IPS-18a (cell line): ENCODE data around the gene JMJD7.

Experiments
- H3K27ac ChIP-seq: one replicate; pipeline ENCODE4 v1.5.1; 2013; ENCODE audit warnings: low read length
- H3K27me3 ChIP-seq: one replicate; pipeline ENCODE4 v1.6.1; 2013; ENCODE audit warnings: mild to moderate bottlenecking, low read length; ENCODE audit not compliant: control insufficient read depth, insufficient read depth
- H3K36me3 ChIP-seq: one replicate; pipeline ENCODE4 v1.6.1; 2013; ENCODE audit warnings: low read depth, low read length; ENCODE audit not compliant: control insufficient read depth
- H3K4me1 ChIP-seq: one replicate; pipeline ENCODE4 v1.6.1; 2013; ENCODE audit warnings: low read depth, low read length; ENCODE audit not compliant: control insufficient read depth
- H3K4me3 ChIP-seq: one replicate; pipeline ENCODE4 v1.5.1; 2013; ENCODE audit warnings: low read length
- H3K9ac ChIP-seq: one replicate; pipeline ENCODE4 v1.6.1; 2013; ENCODE audit warnings: mild to moderate bottlenecking, low read length, moderate library complexity
- H3K9me3 ChIP-seq: one replicate; pipeline ENCODE4 v1.6.1; 2013; ENCODE audit warnings: low read depth, low read length; ENCODE audit not compliant: control insufficient read depth

JMJD7 gene

DNA sequence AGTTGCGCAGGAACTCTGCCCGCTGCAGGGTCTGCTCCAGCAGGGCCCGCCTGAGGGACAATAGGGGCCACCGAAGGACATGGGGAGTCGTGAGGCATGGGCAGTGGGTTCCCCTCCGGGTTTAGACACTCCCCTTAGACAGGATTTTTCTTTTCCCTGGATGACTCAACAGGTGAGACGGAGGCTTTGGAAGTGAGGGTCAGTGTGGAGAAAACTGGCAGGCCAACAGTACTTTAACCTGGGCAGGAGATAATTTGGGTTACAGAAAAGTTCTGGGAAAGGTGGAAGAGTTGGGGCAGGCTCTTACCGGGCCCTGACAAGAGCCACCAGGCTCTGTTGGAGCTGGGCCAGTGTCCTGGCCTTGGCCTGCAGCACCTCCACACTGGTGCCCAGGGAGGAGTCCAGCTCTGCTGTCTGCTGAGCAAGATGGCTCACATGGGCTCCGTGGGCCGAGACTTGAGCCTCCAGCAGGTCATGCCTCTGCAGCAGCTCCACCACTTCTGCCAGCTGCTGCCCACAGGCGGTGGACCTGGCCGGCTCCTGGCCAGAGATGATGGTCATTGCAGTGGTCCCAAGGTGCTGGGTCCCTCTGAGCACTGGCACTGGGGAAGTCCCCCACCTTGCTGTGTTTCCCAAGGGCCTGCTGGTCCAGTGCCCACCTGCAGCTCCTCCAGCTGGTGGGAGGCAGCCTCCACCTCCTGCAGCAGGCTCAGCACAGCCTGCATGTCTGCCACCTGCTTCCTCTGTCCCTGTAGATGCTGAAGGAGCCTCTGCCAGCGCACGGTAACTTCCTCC, 55.0 kb downstream of the JMJD7 start:
- peaks cover 4% of the 10 kb centered on the region for H3K4me1 ChIP-seq
- no peak overlapping the region for H3K9ac ChIP-seq
- no peaks in the 10 kb centered on the region for H3K36me3 ChIP-seq
- no peaks in the 10 kb centered on the region for H3K9me3 ChIP-seq
- peaks cover 30% of the 10 kb centered on the region for H3K27me3 ChIP-seq
- H3K27ac ChIP-seq = no peak overlapping the region
- H3K4me3 ChIP-seq = peak overlapping the region; percentile 52

DNA sequence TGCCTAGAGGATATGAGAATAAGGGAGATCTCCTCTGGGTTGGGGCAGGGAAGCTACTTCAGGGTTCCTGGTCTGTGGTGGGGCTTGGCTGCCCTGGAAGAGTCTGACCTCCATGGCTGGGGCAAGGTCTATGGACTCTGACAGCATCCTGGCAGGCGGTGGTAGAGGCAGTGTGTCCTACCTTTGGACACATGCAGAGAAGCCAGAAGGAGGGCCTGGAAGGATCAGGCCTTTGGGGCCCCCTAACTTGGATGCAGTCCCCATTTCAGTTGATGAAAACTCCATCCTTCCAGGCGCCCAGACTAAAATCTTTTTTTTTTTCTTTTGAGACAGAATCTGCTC, 55.6 kb downstream of the JMJD7 start:
- H3K4me3 ChIP-seq = no peak overlapping the region
- H3K36me3 ChIP-seq = no peaks in the 10 kb centered on the region
- H3K9ac ChIP-seq = no peak overlapping the region
- H3K27ac ChIP-seq = no peak overlapping the region
- H3K4me1 ChIP-seq = peaks cover 4% of the 10 kb centered on the region
- peaks cover 30% of the 10 kb centered on the region for H3K27me3 ChIP-seq
- H3K9me3 ChIP-seq = no peaks in the 10 kb centered on the region

DNA sequence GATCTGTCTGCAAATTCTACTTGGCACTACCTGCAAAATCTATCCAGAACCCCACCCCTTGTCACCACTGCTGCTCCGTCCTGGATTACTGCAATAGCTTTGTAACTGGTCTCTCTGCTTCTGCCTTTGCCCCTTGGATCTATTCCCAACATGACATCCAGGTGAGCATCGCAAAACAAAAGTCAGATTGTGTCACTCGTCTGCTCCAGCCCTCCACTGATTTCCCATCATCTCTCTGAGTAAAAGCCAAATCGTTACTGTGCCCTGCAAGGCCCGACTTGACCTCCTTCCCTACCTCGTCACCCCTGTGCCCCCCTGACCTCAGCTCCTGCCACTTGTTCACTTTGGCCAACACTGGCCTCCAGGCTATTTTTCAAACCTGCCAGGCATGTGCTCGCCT, 56.6 kb downstream of the JMJD7 start:
- no peak overlapping the region for H3K4me3 ChIP-seq
- no peaks in the 10 kb centered on the region for H3K36me3 ChIP-seq
- no peak overlapping the region for H3K9ac ChIP-seq
- H3K27me3 ChIP-seq = peaks cover 30% of the 10 kb centered on the region
- peaks cover 4% of the 10 kb centered on the region for H3K4me1 ChIP-seq
- no peaks in the 10 kb centered on the region for H3K9me3 ChIP-seq
- H3K27ac ChIP-seq = no peak overlapping the region

DNA sequence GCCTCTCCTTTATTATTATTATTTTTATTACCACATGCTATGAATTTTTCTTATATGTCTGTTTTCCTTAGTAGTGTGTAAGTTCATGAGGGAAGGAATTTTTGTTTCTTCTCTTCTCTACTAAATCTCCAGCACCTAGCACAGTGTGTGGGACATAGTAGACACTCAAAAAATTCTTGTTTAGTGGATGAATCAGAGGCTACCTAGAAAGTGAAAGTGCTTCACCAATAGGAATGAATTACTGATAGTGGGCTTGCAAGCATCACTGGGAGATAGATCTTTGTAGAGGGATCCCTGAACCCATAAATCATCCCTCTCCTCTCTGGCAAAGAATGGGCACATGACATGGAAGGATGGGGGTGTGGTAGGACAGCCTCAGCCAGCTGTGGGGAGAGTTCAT, 57.4 kb downstream of the JMJD7 start:
- Histone ChIP-seq H3K27ac (no peak overlapping the region), H3K27me3 (peaks cover 30% of the 10 kb centered on the region), H3K4me3 (no peak overlapping the region), H3K9me3 (no peaks in the 10 kb centered on the region), H3K9ac (no peak overlapping the region), H3K4me1 (peaks cover 4% of the 10 kb centered on the region), H3K36me3 (no peaks in the 10 kb centered on the region)

DNA sequence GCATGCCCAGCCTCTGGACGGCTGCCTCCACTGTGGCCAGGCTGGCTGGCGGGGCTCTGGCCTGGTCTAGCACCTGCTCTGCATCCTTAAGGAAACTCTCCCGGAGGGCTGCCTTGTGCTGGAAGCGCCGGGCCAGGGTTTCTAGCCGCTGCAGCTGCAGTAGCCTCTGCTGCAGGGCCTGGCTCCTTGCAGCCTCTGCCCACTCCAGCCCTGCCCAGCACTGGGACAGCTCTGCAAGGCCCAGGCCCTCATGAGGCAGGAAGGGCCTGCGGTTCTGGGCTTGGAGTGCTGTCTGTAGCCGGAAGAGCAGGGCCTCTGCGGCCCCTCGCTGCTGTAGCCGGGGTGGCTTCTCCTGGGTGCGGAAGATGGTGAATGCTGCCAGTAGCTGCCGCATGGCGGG, 57.9 kb downstream of the JMJD7 start:
- Histone ChIP-seq H3K27me3 (peaks cover 25% of the 10 kb centered on the region), H3K9me3 (no peaks in the 10 kb centered on the region), H3K27ac (no peak overlapping the region), H3K4me1 (peaks cover 4% of the 10 kb centered on the region), H3K9ac (no peak overlapping the region), H3K4me3 (no peak overlapping the region), H3K36me3 (no peaks in the 10 kb centered on the region)

DNA sequence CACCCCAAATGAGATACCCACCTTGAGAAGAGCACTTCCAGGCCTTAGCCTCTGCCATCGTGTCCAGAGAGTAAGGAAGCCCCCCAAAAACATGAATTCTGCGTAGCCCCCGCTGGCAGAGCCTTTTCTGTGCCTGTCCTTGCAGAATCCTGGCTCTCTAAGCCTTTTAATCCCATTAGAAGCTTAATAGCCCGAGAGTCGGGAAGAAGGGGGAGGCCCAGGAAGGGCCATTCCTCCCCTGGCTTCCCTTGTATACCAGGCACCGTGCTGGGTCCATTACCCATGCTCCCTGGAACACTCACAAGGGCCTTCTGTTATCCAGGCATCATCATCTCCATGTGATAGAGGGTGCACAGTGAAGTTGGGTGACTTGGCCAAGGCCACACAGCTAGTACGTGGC, 58.8 kb downstream of the JMJD7 start:
- H3K4me1 ChIP-seq = peaks cover 4% of the 10 kb centered on the region
- H3K27me3 ChIP-seq = peaks cover 16% of the 10 kb centered on the region
- no peaks in the 10 kb centered on the region for H3K36me3 ChIP-seq
- H3K4me3 ChIP-seq = no peak overlapping the region
- no peak overlapping the region for H3K9ac ChIP-seq
- H3K9me3 ChIP-seq = no peaks in the 10 kb centered on the region
- H3K27ac ChIP-seq = no peak overlapping the region

DNA sequence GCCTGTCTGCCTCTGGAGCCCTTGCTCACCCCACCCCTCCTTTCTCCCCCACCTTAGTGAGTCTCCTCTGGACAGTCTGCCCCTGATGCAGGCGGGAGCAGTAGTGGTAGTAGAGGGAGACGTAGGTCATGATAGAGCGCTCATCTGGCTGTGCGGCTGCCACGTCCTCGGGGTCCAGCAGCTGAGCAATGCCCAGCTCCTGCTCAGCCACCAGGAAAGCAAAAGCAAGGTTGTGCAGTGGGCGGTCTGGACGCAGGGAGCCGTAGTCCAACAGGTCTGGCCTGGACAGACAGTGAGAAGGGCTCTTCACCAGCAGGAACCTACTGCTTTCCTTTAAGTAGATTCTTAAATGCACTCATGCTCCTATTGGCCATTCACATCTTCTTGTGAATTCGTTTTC, 59.3 kb downstream of the JMJD7 start:
- Histone ChIP-seq H3K27ac (no peak overlapping the region), H3K36me3 (no peaks in the 10 kb centered on the region), H3K9ac (no peak overlapping the region), H3K4me1 (peaks cover 4% of the 10 kb centered on the region), H3K27me3 (peaks cover 14% of the 10 kb centered on the region), H3K9me3 (no peaks in the 10 kb centered on the region), H3K4me3 (no peak overlapping the region)
